ENCODE measurements around the gene ACTN2. TPM values are rescaled to one million over a fixed set of nuclear protein-coding genes. Genes with fewer than 3 reads are reported as not detected.

The ACTN2 gene
- total RNA-seq, 1 donor from 2014 or later = 10.5 TPM

DNA sequence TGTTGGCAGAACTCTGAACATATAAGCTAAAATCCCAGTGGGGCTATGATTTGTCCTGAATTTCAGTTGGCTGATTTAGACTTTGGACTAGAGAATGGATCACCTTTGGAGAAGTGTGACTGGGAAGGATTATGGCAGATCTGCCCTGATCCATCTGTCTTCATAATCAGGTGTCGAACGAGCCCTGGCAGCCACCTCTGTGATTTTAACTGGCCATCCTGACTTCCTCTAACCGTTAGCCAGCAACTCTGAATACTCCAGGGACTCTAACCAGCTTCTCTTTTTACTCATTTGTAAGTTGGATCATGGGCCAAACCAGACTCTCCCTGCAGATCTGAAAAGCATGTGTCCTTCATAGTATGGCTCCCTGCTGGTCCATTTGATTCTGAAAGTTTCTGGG lies 32.0 kb downstream of the ACTN2 start:
- H3K4me3 ChIP-seq = peak overlapping the region in 1 of 2 donors; percentile 21
- intact Hi-C loops (cut with DNase I) = loop anchor here (5.0 kb wide), 1 partner anchor 111 kb away; no protein-coding TSS in a partner anchor
- H3K4me1 ChIP-seq = peaks cover 3 to 20% of the 10 kb centered on the region in 2 donors
- H3K9me3 ChIP-seq = no peaks in the 10 kb centered on the region
- no peak for DNase-seq (ENCODE audit: low spot score in 2 of 2)
- no peaks in the 10 kb centered on the region for H3K27me3 ChIP-seq
- TF ChIP-seq CTCF (IDR thresholded peaks at IDR 0.05) = no peak
- peaks cover 5 to 8% of the 10 kb centered on the region in 2 donors for H3K36me3 ChIP-seq
- H3K27ac ChIP-seq = peak overlapping the region; percentile 25 to 66

GRCh38 chr1:236720206-236720605 lies 33.9 kb downstream of the ACTN2 start:
- Histone ChIP-seq H3K9me3 (no peaks in the 10 kb centered on the region), H3K36me3 (peaks cover 5 to 12% of the 10 kb centered on the region in 2 donors), H3K4me1 (peaks cover 3 to 20% of the 10 kb centered on the region in 2 donors), H3K4me3 (no peak overlapping the region), H3K27me3 (no peaks in the 10 kb centered on the region), H3K27ac (no peak overlapping the region)
- no peak for TF ChIP-seq CTCF (IDR thresholded peaks at IDR 0.05)
- no peak for DNase-seq (ENCODE audit: low spot score in 2 of 2)
- intact Hi-C loops (cut with DNase I) = no loop called here

GRCh38 chr1:236720611-236721010 lies 34.3 kb downstream of the ACTN2 start:
- Histone ChIP-seq H3K4me3 (no peak overlapping the region), H3K9me3 (no peaks in the 10 kb centered on the region), H3K36me3 (peaks cover 5 to 12% of the 10 kb centered on the region in 2 donors), H3K27me3 (no peaks in the 10 kb centered on the region), H3K4me1 (peaks cover 3 to 20% of the 10 kb centered on the region in 2 donors), H3K27ac (no peak overlapping the region)
- no peak for TF ChIP-seq CTCF (IDR thresholded peaks at IDR 0.05)
- no peak for DNase-seq (ENCODE audit: low spot score in 2 of 2)
- intact Hi-C loops (cut with DNase I) = no loop called here

- no peaks in the 10 kb centered on the region for H3K9me3 ChIP-seq
- no peak for DNase-seq (ENCODE audit: low spot score in 2 of 2)
- peaks cover 3 to 12% of the 10 kb centered on the region in 2 donors for H3K36me3 ChIP-seq
- no peak for TF ChIP-seq CTCF (IDR thresholded peaks at IDR 0.05)
- intact Hi-C loops (cut with DNase I) = no loop called here
- H3K27me3 ChIP-seq = no peaks in the 10 kb centered on the region
- H3K4me3 ChIP-seq = no peak overlapping the region
- no peak overlapping the region for H3K27ac ChIP-seq
- H3K4me1 ChIP-seq = no peaks in the 10 kb centered on the region
Measured at GRCh38 chr1:236724049-236724448, 37.8 kb downstream of the ACTN2 start.

- Histone ChIP-seq H3K36me3 (peaks cover 3 to 12% of the 10 kb centered on the region in 2 donors), H3K4me1 (no peaks in the 10 kb centered on the region), H3K27ac (no peak overlapping the region), H3K27me3 (no peaks in the 10 kb centered on the region), H3K9me3 (no peaks in the 10 kb centered on the region), H3K4me3 (no peak overlapping the region)
- intact Hi-C loops (cut with DNase I) = no loop called here
- no peak for DNase-seq (ENCODE audit: low spot score in 2 of 2)
- no peak for TF ChIP-seq CTCF (IDR thresholded peaks at IDR 0.05)
Measured at GRCh38 chr1:236724506-236724905, 38.2 kb downstream of the ACTN2 start.

DNA sequence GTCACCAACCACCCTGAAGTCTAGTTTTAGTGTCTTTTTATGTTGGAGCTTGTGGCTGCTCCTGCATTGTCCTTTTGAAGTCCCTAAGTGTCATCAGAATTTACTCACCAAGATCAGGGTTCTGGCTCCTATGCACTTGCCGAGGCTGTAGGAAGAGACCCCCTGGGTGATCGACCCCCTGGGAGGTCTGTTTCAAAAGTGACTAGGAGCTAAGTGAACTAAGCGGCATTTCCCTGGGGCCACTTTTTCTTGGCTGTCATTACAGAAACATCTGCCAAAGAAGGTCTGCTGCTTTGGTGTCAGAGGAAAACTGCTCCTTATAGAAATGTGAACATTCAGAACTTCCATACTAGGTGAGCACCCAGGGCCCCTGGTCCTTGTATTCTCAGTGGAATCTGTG lies 39.4 kb downstream of the ACTN2 start:
- no peak overlapping the region for H3K4me3 ChIP-seq
- no peak for DNase-seq (ENCODE audit: low spot score in 2 of 2)
- intact Hi-C loops (cut with DNase I) = no loop called here
- no peaks in the 10 kb centered on the region for H3K4me1 ChIP-seq
- H3K9me3 ChIP-seq = no peaks in the 10 kb centered on the region
- TF ChIP-seq CTCF (IDR thresholded peaks at IDR 0.05) = no peak
- H3K27ac ChIP-seq = no peak overlapping the region
- H3K36me3 ChIP-seq = peaks cover 3 to 12% of the 10 kb centered on the region in 2 donors
- no peaks in the 10 kb centered on the region for H3K27me3 ChIP-seq

Measured in ascending aorta (tissue), 2 donors.